GM10266 (cell line): ENCODE data around the gene SORCS2.

Experiments
- DNase-seq: peaks from one replicate; pipeline ENCODE4 v3.0.0; 2012; ENCODE audit errors: extremely low spot score
- TF ChIP-seq, protein P1 (sequence below): IDR thresholded peaks from 2 replicates; pipeline ENCODE4 v1.5.1; 2012; ENCODE audit warnings: mild to moderate bottlenecking, low read depth; ENCODE audit not compliant: control insufficient read depth, insufficient read depth; ENCODE audit errors: missing control alignments

SORCS2 gene

DNA sequence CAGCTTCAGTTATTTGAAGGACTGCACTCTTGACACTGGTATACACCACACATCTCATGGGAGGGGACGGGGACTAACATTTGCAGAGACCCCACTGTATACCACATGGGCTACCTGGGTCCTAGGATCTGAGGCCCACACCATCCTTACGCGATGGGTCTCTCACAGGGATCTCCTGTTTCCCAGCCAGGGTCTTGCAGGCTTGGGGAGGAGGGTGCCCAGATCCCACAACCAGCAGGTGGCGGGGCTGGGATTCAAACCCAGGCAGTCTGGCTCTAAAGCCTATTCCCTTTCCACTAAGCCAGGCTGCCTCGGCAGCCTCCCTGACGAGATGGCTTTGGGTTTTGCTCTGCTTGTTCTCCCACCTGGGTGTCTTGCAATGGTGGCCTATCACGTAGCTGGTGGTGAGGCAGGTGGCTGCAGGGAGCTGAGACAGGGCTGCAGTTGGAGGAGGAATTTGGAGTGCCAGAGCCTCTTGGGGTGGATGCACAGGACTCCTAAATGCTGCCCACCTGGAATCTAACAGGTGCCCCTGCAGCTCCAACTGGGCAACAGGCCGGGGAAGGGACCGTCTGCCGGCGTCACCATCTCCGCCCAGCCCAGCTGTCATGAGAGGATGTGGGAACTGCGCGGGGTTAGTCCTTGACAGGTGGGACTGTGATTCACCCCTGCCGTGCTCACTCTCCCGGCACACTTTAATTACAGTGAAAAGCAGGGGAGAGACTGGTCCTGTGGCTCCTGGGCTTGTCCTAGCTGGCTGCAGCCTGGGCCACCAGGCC is 131.7 kb downstream of the SORCS2 start:
- no peak for DNase-seq
- TF ChIP-seq, protein P1, sequence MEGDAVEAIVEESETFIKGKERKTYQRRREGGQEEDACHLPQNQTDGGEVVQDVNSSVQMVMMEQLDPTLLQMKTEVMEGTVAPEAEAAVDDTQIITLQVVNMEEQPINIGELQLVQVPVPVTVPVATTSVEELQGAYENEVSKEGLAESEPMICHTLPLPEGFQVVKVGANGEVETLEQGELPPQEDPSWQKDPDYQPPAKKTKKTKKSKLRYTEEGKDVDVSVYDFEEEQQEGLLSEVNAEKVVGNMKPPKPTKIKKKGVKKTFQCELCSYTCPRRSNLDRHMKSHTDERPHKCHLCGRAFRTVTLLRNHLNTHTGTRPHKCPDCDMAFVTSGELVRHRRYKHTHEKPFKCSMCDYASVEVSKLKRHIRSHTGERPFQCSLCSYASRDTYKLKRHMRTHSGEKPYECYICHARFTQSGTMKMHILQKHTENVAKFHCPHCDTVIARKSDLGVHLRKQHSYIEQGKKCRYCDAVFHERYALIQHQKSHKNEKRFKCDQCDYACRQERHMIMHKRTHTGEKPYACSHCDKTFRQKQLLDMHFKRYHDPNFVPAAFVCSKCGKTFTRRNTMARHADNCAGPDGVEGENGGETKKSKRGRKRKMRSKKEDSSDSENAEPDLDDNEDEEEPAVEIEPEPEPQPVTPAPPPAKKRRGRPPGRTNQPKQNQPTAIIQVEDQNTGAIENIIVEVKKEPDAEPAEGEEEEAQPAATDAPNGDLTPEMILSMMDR: no peak

DNA sequence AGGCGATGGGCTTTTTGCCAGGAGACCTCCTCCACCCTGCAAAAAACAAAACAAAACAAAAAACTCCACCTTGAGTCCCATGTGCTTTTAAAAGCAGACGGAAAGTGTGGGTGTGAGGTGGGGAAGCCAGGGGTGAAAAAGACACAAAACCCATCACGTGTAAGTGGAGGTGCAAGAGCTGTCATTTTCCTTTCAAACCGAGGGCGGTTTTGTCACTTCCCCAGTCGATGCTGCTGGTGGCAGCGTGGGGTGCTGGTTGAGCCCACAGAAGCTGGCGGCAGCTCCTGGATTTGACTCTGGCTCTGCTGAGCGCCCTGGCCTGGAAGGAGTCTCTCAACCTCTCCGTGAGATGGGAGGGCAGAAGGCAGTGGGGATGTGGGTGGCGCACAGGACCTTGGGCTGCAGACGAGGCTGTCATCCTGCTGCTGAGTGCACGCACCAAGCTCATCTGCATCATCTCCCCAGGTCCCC is 132.3 kb downstream of the SORCS2 start:
- DNase-seq: no peak
- TF ChIP-seq, protein P1: no peak

DNA sequence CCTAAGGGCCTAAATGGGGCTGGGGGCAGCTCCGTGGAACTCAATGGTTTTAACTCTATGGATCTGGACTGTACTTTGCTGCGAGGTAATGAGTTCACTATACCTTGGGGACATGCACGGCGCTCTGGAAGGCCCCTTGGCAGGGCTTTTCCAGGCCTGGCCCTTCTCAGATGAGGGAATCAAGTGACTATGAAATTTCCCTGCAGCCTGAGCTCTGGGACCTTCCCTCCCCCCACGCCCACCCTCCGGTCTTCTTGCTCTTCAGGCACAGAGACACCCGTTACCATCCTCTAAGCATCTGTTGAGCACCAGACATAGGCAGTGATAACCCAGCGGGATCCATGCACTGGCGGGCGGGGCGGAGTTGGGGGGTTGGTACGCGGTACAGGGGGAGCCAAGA is 133.2 kb downstream of the SORCS2 start:
- DNase-seq: no peak
- TF ChIP-seq, protein P1: no peak

DNA sequence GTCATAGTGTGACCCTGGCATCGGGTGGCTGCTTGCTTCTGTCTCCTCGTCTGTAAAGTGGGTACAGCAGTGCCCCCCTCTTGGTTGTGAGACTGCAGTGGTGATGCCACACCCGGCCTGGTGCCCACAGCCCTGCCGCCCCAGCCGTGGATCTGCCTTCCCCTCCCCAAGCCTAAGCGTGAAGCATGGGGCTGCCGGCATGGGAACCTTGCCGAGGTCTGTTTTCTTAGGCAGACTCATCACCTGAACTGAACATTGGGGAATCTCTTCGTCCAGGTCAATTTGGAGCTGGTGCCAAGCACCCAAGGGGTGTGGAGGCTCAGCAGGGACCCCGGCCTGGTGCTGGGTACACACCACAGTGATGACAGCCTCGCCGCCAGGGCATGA is 134.0 kb downstream of the SORCS2 start:
- TF ChIP-seq, protein P1: no peak
- no peak for DNase-seq

DNA sequence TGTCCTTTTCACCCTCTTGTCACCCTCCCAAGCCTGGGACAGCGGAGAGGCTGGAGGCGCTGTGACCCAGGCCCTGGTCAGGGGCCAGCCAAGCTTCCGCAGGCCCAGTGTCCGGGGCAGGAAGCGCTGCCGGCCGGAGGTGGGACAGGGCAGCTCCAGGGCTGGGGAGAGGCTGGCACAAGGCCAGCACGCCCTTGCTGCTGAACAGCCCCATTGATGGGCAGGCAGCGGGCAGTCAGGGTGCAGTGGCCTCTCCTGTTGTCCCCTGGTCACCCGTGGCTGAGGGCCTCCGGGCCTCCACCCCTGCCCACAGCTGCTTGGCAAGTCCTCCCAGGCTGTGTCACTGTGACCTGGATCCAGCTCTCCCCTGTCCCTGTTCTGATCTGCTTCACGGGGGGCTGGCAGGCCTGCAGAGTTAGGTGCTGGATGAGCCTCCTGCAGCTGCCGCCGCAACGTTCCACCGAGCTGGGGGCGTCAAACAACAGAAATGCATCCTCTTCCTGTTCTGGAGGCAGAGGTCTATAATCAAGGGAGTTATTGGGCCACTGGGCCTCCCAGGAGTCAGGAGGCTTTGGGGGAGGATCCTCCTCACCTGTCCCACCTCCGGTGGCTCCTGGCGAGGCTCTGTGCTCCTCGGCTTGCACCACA is 134.5 kb downstream of the SORCS2 start:
- no peak for DNase-seq
- TF ChIP-seq, protein P1: no peak

DNA sequence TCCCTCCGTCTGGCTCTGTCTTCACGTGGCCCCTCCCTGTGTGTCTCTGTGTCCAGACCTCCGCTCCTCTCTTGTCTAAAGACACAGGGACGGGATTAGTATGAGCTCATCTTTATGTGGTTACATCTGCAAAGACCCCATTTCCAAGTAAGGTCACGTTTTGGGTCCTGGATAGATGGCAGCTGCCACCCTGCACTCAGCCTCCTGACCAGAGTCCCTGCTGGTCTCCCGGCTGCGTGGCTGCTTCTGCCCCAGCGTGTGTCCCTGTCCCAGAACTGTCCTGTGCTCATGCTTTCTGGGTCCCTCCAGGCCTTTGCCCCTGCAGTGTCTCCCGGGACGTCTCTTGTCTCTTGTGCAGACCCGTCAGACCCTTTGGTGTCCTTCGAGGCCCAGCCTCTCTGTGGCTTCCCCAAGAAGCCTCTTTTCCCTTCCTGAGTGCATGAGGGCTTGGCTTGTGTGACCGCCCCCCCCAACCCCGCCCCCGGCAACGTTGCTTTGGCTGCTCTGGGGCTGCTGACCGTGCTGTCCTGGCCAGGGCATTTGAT is 135.1 kb downstream of the SORCS2 start:
- TF ChIP-seq, protein P1: no peak
- no peak for DNase-seq
